H9 (cell line): ENCODE data around the gene FNIP1. TPM values are rescaled to one million over a fixed set of nuclear protein-coding genes. Genes with fewer than 3 reads are reported as not detected.
"Not testable (repeated sequence)": the region's sequence is repeated elsewhere in the genome, so short reads cannot be mapped to it uniquely, and the experiment has no call there.

Experiments
- DNase-seq: peaks from one replicate; pipeline ENCODE4 v3.0.0-alpha.2; 2017
- H2AFZ ChIP-seq: one replicate; pipeline ENCODE4 v1.6.1; 2013; ENCODE audit warnings: mild to moderate bottlenecking, low read length, control low read depth, moderate library complexity
- H2AK5ac ChIP-seq: 2 replicates; pipeline ENCODE4 v1.6.1; 2013; ENCODE audit warnings: low read length, control low read depth, mixed read lengths; ENCODE audit not compliant: insufficient read length
- H2BK120ac ChIP-seq: one replicate; pipeline ENCODE4 v1.6.1; 2013; ENCODE audit warnings: low read depth, mild to moderate bottlenecking, low read length, control low read depth, inconsistent platforms; ENCODE audit not compliant: poor library complexity, severe bottlenecking
- H2BK12ac ChIP-seq: 2 replicates; pipeline ENCODE4 v1.6.1; 2013; ENCODE audit warnings: low read length, control low read depth, mixed read lengths, low read depth; ENCODE audit not compliant: insufficient read length
- H2BK15ac ChIP-seq: 2 replicates; pipeline ENCODE4 v1.6.1; 2013; ENCODE audit warnings: low read depth, low read length, control low read depth
- H2BK20ac ChIP-seq: one replicate; pipeline ENCODE4 v1.6.1; 2013; ENCODE audit warnings: low read depth, mild to moderate bottlenecking, low read length, control low read depth, inconsistent platforms; ENCODE audit not compliant: poor library complexity, severe bottlenecking
- H2BK5ac ChIP-seq: 2 replicates; pipeline ENCODE4 v1.6.1; 2013; ENCODE audit warnings: low read length, control low read depth, mixed read lengths; ENCODE audit not compliant: insufficient read length
- H3K14ac ChIP-seq: 2 replicates; pipeline ENCODE4 v1.6.1; 2013; ENCODE audit warnings: low read length, control low read depth; ENCODE audit not compliant: insufficient read depth
- H3K18ac ChIP-seq: 2 replicates; pipeline ENCODE4 v1.6.1; 2013; ENCODE audit warnings: low read depth, mild to moderate bottlenecking, mixed read lengths, low read length, control low read depth; ENCODE audit not compliant: insufficient read length
- H3K23ac ChIP-seq: 2 replicates; pipeline ENCODE4 v1.6.1; 2013; ENCODE audit warnings: low read length, control low read depth, mixed read lengths, low read depth; ENCODE audit not compliant: insufficient read length
- H3K23me2 ChIP-seq: 2 replicates; pipeline ENCODE4 v1.6.1; 2013; ENCODE audit warnings: low read depth, mild to moderate bottlenecking, mixed read lengths, low read length, control low read depth; ENCODE audit not compliant: insufficient read length, poor library complexity, severe bottlenecking
- H3K27ac ChIP-seq: 2 replicates; pipeline ENCODE4 v1.5.1; 2013; ENCODE audit warnings: low read length, control low read depth, mixed read lengths, low read depth; ENCODE audit not compliant: insufficient read length
- H3K27me3 ChIP-seq: 2 replicates; pipeline ENCODE4 v1.6.1; 2013; ENCODE audit warnings: low read length, control low read depth, inconsistent platforms; ENCODE audit not compliant: insufficient read depth
- H3K4ac ChIP-seq: 2 replicates; pipeline ENCODE4 v1.6.1; 2013; ENCODE audit warnings: low read depth, mild to moderate bottlenecking, control low read depth, inconsistent platforms, low read length, moderate library complexity
- H3K4me1 ChIP-seq: 2 replicates; pipeline ENCODE4 v1.6.1; 2013; ENCODE audit warnings: low read length, control low read depth, inconsistent platforms; ENCODE audit not compliant: insufficient read depth
- H3K4me2 ChIP-seq: 2 replicates; pipeline ENCODE4 v1.6.1; 2013; ENCODE audit warnings: low read length, control low read depth, mixed read lengths; ENCODE audit not compliant: insufficient read length, insufficient read depth
- H3K56ac ChIP-seq: 2 replicates; pipeline ENCODE4 v1.6.1; 2013; ENCODE audit warnings: low read depth, mild to moderate bottlenecking, mixed read lengths, low read length, control low read depth; ENCODE audit not compliant: insufficient read length
- H3K79me1 ChIP-seq: 2 replicates; pipeline ENCODE4 v1.6.1; 2013; ENCODE audit warnings: low read depth, mild to moderate bottlenecking, moderate library complexity, low read length, control low read depth, inconsistent platforms; ENCODE audit not compliant: insufficient read depth, poor library complexity, severe bottlenecking
- H3K79me2 ChIP-seq: 2 replicates; pipeline ENCODE4 v1.6.1; 2013; ENCODE audit warnings: low read length, control low read depth, inconsistent platforms; ENCODE audit not compliant: insufficient read depth
- H3K9ac ChIP-seq: 2 replicates; pipeline ENCODE4 v1.6.1; 2013; ENCODE audit warnings: low read length, control low read depth, mixed read lengths; ENCODE audit not compliant: insufficient read length; ENCODE audit errors: extremely low read depth
- H3K9me3 ChIP-seq: one replicate; pipeline ENCODE4 v1.6.1; 2013; ENCODE audit warnings: low read depth, low read length, inconsistent platforms; ENCODE audit not compliant: control insufficient read depth
- H3T11ph ChIP-seq: one replicate; pipeline ENCODE4 v1.6.1; 2013; ENCODE audit warnings: mild to moderate bottlenecking, low read length, control low read depth, inconsistent platforms
- H4K20me1 ChIP-seq: one replicate; pipeline ENCODE4 v1.6.1; 2013; ENCODE audit not compliant: control insufficient read depth, insufficient read length, insufficient read depth
- H4K5ac ChIP-seq: 2 replicates; pipeline ENCODE4 v1.6.1; 2013; ENCODE audit warnings: low read depth, mild to moderate bottlenecking, mixed read lengths, low read length, control low read depth; ENCODE audit not compliant: insufficient read length
- H4K8ac ChIP-seq: replicated peaks from 2 replicates; pipeline ENCODE4 v1.6.1; 2013; ENCODE audit warnings: low read length, control low read depth, mixed read lengths, low read depth; ENCODE audit not compliant: insufficient read length
- H4K91ac ChIP-seq: 2 replicates; pipeline ENCODE4 v1.6.1; 2013; ENCODE audit warnings: low read depth, mild to moderate bottlenecking, moderate library complexity, mixed read lengths, low read length, control low read depth; ENCODE audit not compliant: insufficient read length
- H3K27ac Mint-ChIP-seq, 3 experiments: 2 replicates in 2 of 3; 3 replicates in 1 of 3; pipeline ENCODE4 v1.8.0; 2020 to 2021; ENCODE audit warnings: mixed read lengths in 3 of 3, mild to moderate bottlenecking in 1 of 3, moderate library complexity in 1 of 3
- H3K27me3 Mint-ChIP-seq: 2 replicates; pipeline ENCODE4 v1.8.0; 2021; ENCODE audit warnings: low read depth, mild to moderate bottlenecking, moderate library complexity, mixed read lengths
- H3K36me3 Mint-ChIP-seq, 3 experiments: 2 replicates in 2 of 3; 3 replicates in 1 of 3; pipeline ENCODE4 v1.8.0; 2020 to 2021; ENCODE audit warnings: low read depth in 3 of 3, mixed read lengths in 3 of 3; ENCODE audit not compliant: insufficient read depth in 1 of 3
- H3K4me1 Mint-ChIP-seq, 2 experiments: 2 replicates each; pipeline ENCODE4 v1.8.0; 2020; ENCODE audit warnings: mixed read lengths in 2 of 2
- H3K4me3 Mint-ChIP-seq, 2 experiments: 2 replicates in 1 of 2; 3 replicates in 1 of 2; pipeline ENCODE4 v1.8.0; 2020 to 2021; ENCODE audit warnings: mild to moderate bottlenecking in 2 of 2, mixed read lengths in 2 of 2, moderate library complexity in 1 of 2
- H3K9me3 Mint-ChIP-seq, 2 experiments: 2 replicates in 1 of 2; 3 replicates in 1 of 2; pipeline ENCODE4 v1.8.0; 2020; ENCODE audit warnings: mild to moderate bottlenecking in 2 of 2, mixed read lengths in 2 of 2, moderate library complexity in 1 of 2
- WGBS: extraction: QIAGEN DNeasy Blood & Tissue Kit; methylation state at CpG from one replicate; pipeline ENCODE4 v1.1.7; 2013; ENCODE audit warnings: missing lambda C conversion rate, low lambda C conversion rate, mixed read lengths; ENCODE audit not compliant: insufficient read length; ENCODE audit errors: extremely low coverage; 5-methylcytosine and 5-hydroxymethylcytosine counted together
- total RNA-seq: library from RNA; stranded (reverse); gene quantifications from 2 replicates; pipeline ENCODE4 v1.2.1, GENCODE V29; 2021
- TF ChIP-seq, protein P1 (sequence below): fragments of 200-600 bp; sonication (generic); conservative IDR thresholded peaks from 3 replicates; pipeline ENCODE4 v1.8.0; 2021; ENCODE audit warnings: antibody characterized with exemption, mild to moderate bottlenecking

Gene FNIP1
- total RNA-seq, 1 experiment from 2014 or later: 13.4 TPM

DNA sequence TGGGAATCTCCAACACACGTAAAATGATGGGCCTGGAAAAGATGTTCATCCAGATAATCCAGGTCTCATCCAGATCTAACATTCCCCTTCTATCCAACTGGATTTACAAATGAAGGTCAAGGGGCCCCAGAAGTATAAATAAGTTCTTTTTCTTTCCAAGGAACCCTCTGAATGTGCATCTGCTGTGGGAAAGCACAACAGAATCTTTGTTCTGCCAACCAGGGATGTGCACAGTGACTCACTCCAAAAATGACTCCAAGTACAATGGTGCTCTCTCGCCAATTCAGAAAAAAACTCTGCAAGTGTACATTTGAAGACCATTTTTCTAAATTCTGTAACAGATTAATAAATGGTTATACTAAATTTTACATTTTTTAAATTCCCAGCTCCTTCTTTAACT, 174.2 kb downstream of the FNIP1 start:
- no peak overlapping the region for H3K23ac ChIP-seq
- no peak overlapping the region for H2BK20ac ChIP-seq
- peaks cover 0 to 3% (median 0%) of the 10 kb centered on the region in 3 experiments; a peak in 1 of 7 replicates for H3K36me3 Mint-ChIP-seq
- H3K4me1 ChIP-seq: no peaks in the 10 kb centered on the region
- H3K9me3 ChIP-seq: no peaks in the 10 kb centered on the region
- H3K27me3 ChIP-seq: no peaks in the 10 kb centered on the region
- no peak overlapping the region for H3K9ac ChIP-seq
- no peaks in the 10 kb centered on the region for H4K20me1 ChIP-seq
- H3K4me3 Mint-ChIP-seq: no peak overlapping the region
- H2BK15ac ChIP-seq: no peak overlapping the region
- no peaks in the 10 kb centered on the region for H3K27me3 Mint-ChIP-seq
- H2BK120ac ChIP-seq: no peak overlapping the region
- H2AK5ac ChIP-seq: no peak overlapping the region
- 0 out of 4 replicates have a peak, but pooled peaks cover 0 to 2% of the 10 kb centered on the region in 2 experiments for H3K4me1 Mint-ChIP-seq
- no peak for DNase-seq
- H2AFZ ChIP-seq: no peak overlapping the region
- no peaks in the 10 kb centered on the region for H3K23me2 ChIP-seq
- H3K18ac ChIP-seq: no peak overlapping the region
- H3K56ac ChIP-seq: no peak overlapping the region
- H3K4ac ChIP-seq: no peak overlapping the region
- H4K8ac ChIP-seq: no peak overlapping the region
- H3K9me3 Mint-ChIP-seq: no peaks in the 10 kb centered on the region
- TF ChIP-seq, protein P1, sequence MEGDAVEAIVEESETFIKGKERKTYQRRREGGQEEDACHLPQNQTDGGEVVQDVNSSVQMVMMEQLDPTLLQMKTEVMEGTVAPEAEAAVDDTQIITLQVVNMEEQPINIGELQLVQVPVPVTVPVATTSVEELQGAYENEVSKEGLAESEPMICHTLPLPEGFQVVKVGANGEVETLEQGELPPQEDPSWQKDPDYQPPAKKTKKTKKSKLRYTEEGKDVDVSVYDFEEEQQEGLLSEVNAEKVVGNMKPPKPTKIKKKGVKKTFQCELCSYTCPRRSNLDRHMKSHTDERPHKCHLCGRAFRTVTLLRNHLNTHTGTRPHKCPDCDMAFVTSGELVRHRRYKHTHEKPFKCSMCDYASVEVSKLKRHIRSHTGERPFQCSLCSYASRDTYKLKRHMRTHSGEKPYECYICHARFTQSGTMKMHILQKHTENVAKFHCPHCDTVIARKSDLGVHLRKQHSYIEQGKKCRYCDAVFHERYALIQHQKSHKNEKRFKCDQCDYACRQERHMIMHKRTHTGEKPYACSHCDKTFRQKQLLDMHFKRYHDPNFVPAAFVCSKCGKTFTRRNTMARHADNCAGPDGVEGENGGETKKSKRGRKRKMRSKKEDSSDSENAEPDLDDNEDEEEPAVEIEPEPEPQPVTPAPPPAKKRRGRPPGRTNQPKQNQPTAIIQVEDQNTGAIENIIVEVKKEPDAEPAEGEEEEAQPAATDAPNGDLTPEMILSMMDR: no peak
- H3K27ac Mint-ChIP-seq: no peak overlapping the region
- H4K5ac ChIP-seq: no peak overlapping the region
- H3K79me2 ChIP-seq: peaks cover 19% of the 10 kb centered on the region; the same call in 1 of the 2 replicates
- H3K79me1 ChIP-seq: no peaks in the 10 kb centered on the region
- no peak overlapping the region for H3K27ac ChIP-seq
- no peak overlapping the region for H4K91ac ChIP-seq
- no peak overlapping the region for H3K4me2 ChIP-seq
- WGBS: no CpG with 5 or more reads among the region's 2 CpGs
- H3K14ac ChIP-seq: no peak overlapping the region
- no peak overlapping the region for H2BK12ac ChIP-seq
- no peak overlapping the region for H3T11ph ChIP-seq
- no peak overlapping the region for H2BK5ac ChIP-seq

DNA sequence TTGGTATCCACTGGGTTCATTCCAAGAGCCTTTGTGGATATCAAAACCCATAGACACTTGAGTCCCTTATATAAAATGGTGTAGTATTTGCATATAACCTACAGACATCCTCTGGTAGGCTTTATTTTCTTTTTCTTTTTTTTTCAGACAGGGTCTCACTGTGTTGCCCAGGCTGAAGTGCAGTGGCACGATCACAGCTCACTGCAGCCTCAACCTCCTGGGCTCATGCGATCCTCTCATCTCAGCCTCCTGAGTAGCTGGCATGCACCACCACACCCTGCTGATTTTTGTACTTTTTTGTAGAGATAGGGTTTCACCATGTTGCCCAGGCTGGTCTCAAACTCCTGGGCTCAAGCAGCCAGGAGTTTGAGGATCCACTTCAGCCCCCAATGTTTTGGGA, 175.7 kb downstream of the FNIP1 start:
- H4K20me1 ChIP-seq, H3K4me2 ChIP-seq, H3K27ac Mint-ChIP-seq, H3K9me3 ChIP-seq, DNase-seq, H2AFZ ChIP-seq, H3K4me1 Mint-ChIP-seq, H3K4me3 Mint-ChIP-seq, H3K23ac ChIP-seq, H3T11ph ChIP-seq, H3K23me2 ChIP-seq, H2BK5ac ChIP-seq, H3K27me3 Mint-ChIP-seq, H3K79me1 ChIP-seq, H4K91ac ChIP-seq, H3K36me3 Mint-ChIP-seq, H3K4me1 ChIP-seq, H3K14ac ChIP-seq, H3K9me3 Mint-ChIP-seq, H2BK120ac ChIP-seq, H3K27ac ChIP-seq, H3K18ac ChIP-seq, H4K8ac ChIP-seq, H2BK12ac ChIP-seq, H3K27me3 ChIP-seq, H2BK20ac ChIP-seq, H2AK5ac ChIP-seq, H3K4ac ChIP-seq, H4K5ac ChIP-seq, H3K56ac ChIP-seq, H3K9ac ChIP-seq, H2BK15ac ChIP-seq: not testable (repeated sequence)
- no CpG with 5 or more reads among the region's 2 CpGs for WGBS
- peaks cover 11% of the 10 kb centered on the region; the same call in 1 of the 2 replicates for H3K79me2 ChIP-seq
